ENCODE data around the gene CEP152. TPM values are rescaled to one million over a fixed set of nuclear protein-coding genes. Genes with fewer than 3 reads are reported as not detected.
A peak's percentile ranks its signal among the peaks of the same experiment; 100 is the strongest.

CEP152 gene
- total and polyA plus RNA-seq, 2 experiments from 2014 or later, result 14.6 to 30.5 TPM

- TF ChIP-seq EZH2phosphoT487 (IDR thresholded peaks at IDR 0.05; ENCODE audit: unreplicated experiment) (no peak), REST (IDR thresholded peaks at IDR 0.05; ENCODE audit: unreplicated experiment) (no peak), ETS1 (IDR thresholded peaks at IDR 0.05) (no peak), CREB1 (CRISPR knock-in tag; IDR thresholded peaks at IDR 0.05; ENCODE audit: low read depth) (no peak), NANOG (IDR thresholded peaks at IDR 0.05; ENCODE audit: borderline replicate concordance) (no peak), ZNF114 (CRISPR knock-in tag; IDR thresholded peaks at IDR 0.05) (no peak), ZNF331 (CRISPR knock-in tag; IDR thresholded peaks at IDR 0.05; ENCODE audit: low read depth) (no peak)
These were observed 14.2 kb upstream of the CEP152 start (continued) for GRCh38 chr15:48825075-48825474.

GRCh38 chr15:48823706-48824105 lies 12.8 kb upstream of the CEP152 start:
- H2AFZ ChIP-seq, result peak overlapping the region; percentile 5; the same call in 1 of the 2 replicates
- H4K20me1 ChIP-seq (replicated peaks; ENCODE audit: insufficient read depth), result no peaks in the 10 kb centered on the region
- no peaks in the 10 kb centered on the region for H3F3A ChIP-seq (replicated peaks; ENCODE audit: low read depth)
- no peaks in the 10 kb centered on the region for H3K36me3 ChIP-seq (ENCODE audit: insufficient read depth)
- Mint-ChIP-seq H3K27me3 (ENCODE audit: insufficient read depth, low read depth, poor library complexity) (no peaks in the 10 kb centered on the region), H3K4me3 (no peak overlapping the region), H3K27ac (0 out of 2 replicates have a peak overlapping the region, but pooled peaks have one; percentile 37), H3K9me3 (no peaks in the 10 kb centered on the region), H3K36me3 (ENCODE audit: low read depth) (no peaks in the 10 kb centered on the region), H3K4me1 (peaks cover 8% of the 10 kb centered on the region)
- H3K27ac ChIP-seq (ENCODE audit: low read depth), result no peak overlapping the region
- ATAC-seq (no peak), DNase-seq (ENCODE audit: low spot score) (no peak)
- H3K4me1 ChIP-seq (ENCODE audit: insufficient read depth), result peaks cover 5% of the 10 kb centered on the region; the same call in 1 of the 2 replicates
- H3K79me2 ChIP-seq (replicated peaks; ENCODE audit: insufficient read depth), result no peaks in the 10 kb centered on the region
- peak overlapping the region; percentile 29; the same call in 1 of the 2 replicates for H3K4me2 ChIP-seq
- no peak overlapping the region for H3K4me3 ChIP-seq
- H3K9me2 ChIP-seq (ENCODE audit: insufficient read depth), result no peaks in the 10 kb centered on the region
- H3K27me3 ChIP-seq (ENCODE audit: insufficient read depth), result no peaks in the 10 kb centered on the region
- no peak for TF ChIP-seq REST (IDR thresholded peaks at IDR 0.05; ENCODE audit: unreplicated experiment)
- no peak for TF ChIP-seq ETS1 (IDR thresholded peaks at IDR 0.05)
- TF ChIP-seq ZNF114 (CRISPR knock-in tag; IDR thresholded peaks at IDR 0.05), result no peak
- TF ChIP-seq EZH2 (IDR thresholded peaks at IDR 0.05; ENCODE audit: low read depth, unreplicated experiment), result no peak

Data from GM23338 (cell line).